Stomach smooth muscle (tissue), 2 donors: ENCODE measurements around the gene TREML1.

ENCODE experiments used
- H3K27ac ChIP-seq: one replicate; pipeline ENCODE4 v1.7.0; 2013; ENCODE audit warnings: mild to moderate bottlenecking, low read length, inconsistent platforms
- H3K27me3 ChIP-seq, 2 donors: one replicate each; pipeline ENCODE4 v1.7.0; 2013; ENCODE audit warnings: low read length in 2 of 2; ENCODE audit not compliant: insufficient read depth in 2 of 2, control insufficient read depth in 1 of 2
- H3K36me3 ChIP-seq, 2 donors: one replicate each; pipeline ENCODE4 v1.7.0; 2013; ENCODE audit warnings: low read length in 2 of 2; ENCODE audit not compliant: control insufficient read depth in 2 of 2, insufficient read depth in 2 of 2
- H3K4me1 ChIP-seq: one replicate; pipeline ENCODE4 v1.7.0; 2013; ENCODE audit warnings: low read length; ENCODE audit not compliant: control insufficient read depth, insufficient read depth
- H3K4me3 ChIP-seq, 2 donors: one replicate each; pipeline ENCODE4 v1.7.0; 2013; ENCODE audit warnings: low read length in 2 of 2
- H3K9ac ChIP-seq, 2 donors: one replicate each; pipeline ENCODE4 v1.7.0; 2013; ENCODE audit warnings: low read length in 2 of 2, mild to moderate bottlenecking in 1 of 2
- H3K9me3 ChIP-seq, 2 donors: one replicate each; pipeline ENCODE4 v1.7.0; 2013; ENCODE audit warnings: low read length in 2 of 2; ENCODE audit not compliant: control insufficient read depth in 2 of 2
- donor health status: healthy.
- donor health status: Pancreatic carcinoma.

Gene TREML1

GRCh38 chr6:41111017-41111416, 43.1 kb downstream of the TREML1 start:
- Histone ChIP-seq H3K4me3 (no peak overlapping the region), H3K4me1 (no peaks in the 10 kb centered on the region), H3K27ac (no peak overlapping the region), H3K9ac (no peak overlapping the region), H3K9me3 (no peaks in the 10 kb centered on the region), H3K27me3 (no peaks in the 10 kb centered on the region), H3K36me3 (peaks cover 0 to 2% of the 10 kb centered on the region in 2 donors)

GRCh38 chr6:41103847-41104246, 50.3 kb downstream of the TREML1 start:
- Histone ChIP-seq H3K9me3 (no peaks in the 10 kb centered on the region), H3K4me3 (no peak overlapping the region), H3K27ac (no peak overlapping the region), H3K4me1 (no peaks in the 10 kb centered on the region), H3K9ac (no peak overlapping the region), H3K27me3 (no peaks in the 10 kb centered on the region), H3K36me3 (peaks cover 0 to 7% of the 10 kb centered on the region in 2 donors)

GRCh38 chr6:41100871-41101287, 53.3 kb downstream of the TREML1 start:
- no peaks in the 10 kb centered on the region for H3K4me1 ChIP-seq
- no peaks in the 10 kb centered on the region for H3K27me3 ChIP-seq
- H3K36me3 ChIP-seq: peaks cover 18 to 33% of the 10 kb centered on the region in 2 donors
- no peak overlapping the region for H3K9ac ChIP-seq
- no peaks in the 10 kb centered on the region for H3K9me3 ChIP-seq
- H3K4me3 ChIP-seq: no peak overlapping the region
- no peak overlapping the region for H3K27ac ChIP-seq
